GM12892 (cell line): ENCODE measurements around the gene ELP4.

Experiments used
- POLR2A ChIP-seq: IDR thresholded peaks from 2 replicates; pipeline ENCODE4 v1.6.1; 2011; ENCODE audit warnings: low read depth, low read length, control low read depth
- POLR2AphosphoS5 ChIP-seq: IDR thresholded peaks from 2 replicates; pipeline ENCODE4 v1.6.1; 2011; ENCODE audit warnings: low read depth, low read length, control low read depth

GRCh38 chr11:31780480-31780971 is 271.0 kb downstream of the ELP4 start:
- TF ChIP-seq POLR2AphosphoS5 = no peak
- no peak for TF ChIP-seq POLR2A
